Measurements from ENCODE around the gene KRAS. TPM values are rescaled to one million over a fixed set of nuclear protein-coding genes. Genes with fewer than 3 reads are reported as not detected.

KRAS gene
- total and polyA plus RNA-seq, 3 donors from 2014 or later, result 13.3 to 22.1 (median 20.3) TPM

DNA sequence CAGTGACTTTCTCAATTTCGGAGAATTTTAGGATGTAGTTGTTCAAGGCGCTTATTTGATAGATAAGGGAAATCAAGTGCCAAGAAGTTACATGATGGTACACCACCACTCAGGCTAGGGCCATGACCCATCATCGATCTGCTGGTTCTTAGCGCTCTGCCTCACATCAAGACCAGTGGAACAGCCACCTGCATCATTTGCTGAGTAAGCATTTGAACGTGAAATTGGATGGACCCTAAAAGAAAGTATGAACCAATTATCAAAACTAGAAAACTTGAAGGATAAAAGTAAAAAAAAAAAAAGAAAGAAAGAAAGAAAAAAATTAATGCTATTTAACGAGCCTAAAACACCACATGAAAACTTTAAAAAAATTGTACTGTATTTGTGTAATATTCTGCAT is 27.5 kb upstream of the KRAS start:
- intact Hi-C loops (cut with DNase I; ENCODE audit: low total_unique reads), result no loop called here
- H3K4me3 ChIP-seq, result no peak overlapping the region
- 88 to 95% methylated on average over 6 of the region's 6 CpGs for WGBS, 2 donors
- no peak overlapping the region for H3K27ac ChIP-seq
- H3K36me3 ChIP-seq (ENCODE audit: low read depth, missing control alignments), result no peaks in the 10 kb centered on the region
- no peak for DNase-seq
- no peaks in the 10 kb centered on the region for H3K9me3 ChIP-seq
- no peaks in the 10 kb centered on the region for H3K27me3 ChIP-seq
- no peak for TF ChIP-seq POLR2A (IDR thresholded peaks at IDR 0.05)
- TF ChIP-seq, protein P1, sequence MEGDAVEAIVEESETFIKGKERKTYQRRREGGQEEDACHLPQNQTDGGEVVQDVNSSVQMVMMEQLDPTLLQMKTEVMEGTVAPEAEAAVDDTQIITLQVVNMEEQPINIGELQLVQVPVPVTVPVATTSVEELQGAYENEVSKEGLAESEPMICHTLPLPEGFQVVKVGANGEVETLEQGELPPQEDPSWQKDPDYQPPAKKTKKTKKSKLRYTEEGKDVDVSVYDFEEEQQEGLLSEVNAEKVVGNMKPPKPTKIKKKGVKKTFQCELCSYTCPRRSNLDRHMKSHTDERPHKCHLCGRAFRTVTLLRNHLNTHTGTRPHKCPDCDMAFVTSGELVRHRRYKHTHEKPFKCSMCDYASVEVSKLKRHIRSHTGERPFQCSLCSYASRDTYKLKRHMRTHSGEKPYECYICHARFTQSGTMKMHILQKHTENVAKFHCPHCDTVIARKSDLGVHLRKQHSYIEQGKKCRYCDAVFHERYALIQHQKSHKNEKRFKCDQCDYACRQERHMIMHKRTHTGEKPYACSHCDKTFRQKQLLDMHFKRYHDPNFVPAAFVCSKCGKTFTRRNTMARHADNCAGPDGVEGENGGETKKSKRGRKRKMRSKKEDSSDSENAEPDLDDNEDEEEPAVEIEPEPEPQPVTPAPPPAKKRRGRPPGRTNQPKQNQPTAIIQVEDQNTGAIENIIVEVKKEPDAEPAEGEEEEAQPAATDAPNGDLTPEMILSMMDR (IDR thresholded peaks at IDR 0.05), result no peak
- H3K4me1 ChIP-seq, result peaks cover 5% of the 10 kb centered on the region

DNA sequence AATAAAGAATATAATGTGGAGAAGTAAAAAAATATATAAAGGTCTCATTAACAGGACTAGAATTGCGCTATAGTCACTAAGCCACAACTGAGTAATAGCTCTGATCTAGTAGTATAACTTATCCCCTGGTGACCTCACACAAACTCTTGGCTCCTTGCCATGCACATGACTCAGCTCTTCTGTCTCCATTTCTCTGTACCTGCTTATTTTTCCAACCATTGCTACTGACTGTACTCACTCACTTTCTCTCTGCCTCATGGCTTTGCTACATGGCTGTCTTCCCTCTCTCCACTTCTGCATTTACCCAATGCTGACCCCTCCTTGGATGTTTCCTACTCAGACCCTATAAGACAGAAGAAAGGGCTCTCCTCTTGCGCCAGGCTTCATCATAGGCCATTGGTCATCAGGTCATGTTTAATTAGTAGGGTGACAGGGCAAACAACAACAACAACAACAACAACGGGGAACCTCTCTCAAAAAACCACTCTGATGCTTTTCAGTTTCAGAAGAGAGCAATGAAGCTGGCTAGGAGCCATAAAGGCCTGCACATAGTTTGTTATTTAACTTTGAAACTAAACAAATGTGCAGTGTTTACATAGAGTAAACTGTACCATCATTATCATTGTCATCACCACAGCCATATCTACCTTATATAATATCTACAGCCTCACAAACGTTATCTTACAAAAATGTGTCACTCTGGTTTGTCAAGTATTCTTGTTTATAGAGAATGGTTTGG is 25.6 kb upstream of the KRAS start:
- WGBS, 2 donors, result 89 to 90% methylated on average over 4 of the region's 4 CpGs
- DNase-seq, result no peak
- no peaks in the 10 kb centered on the region for H3K4me1 ChIP-seq
- H3K4me3 ChIP-seq, result no peak overlapping the region
- no peaks in the 10 kb centered on the region for H3K36me3 ChIP-seq (ENCODE audit: low read depth, missing control alignments)
- no peaks in the 10 kb centered on the region for H3K27me3 ChIP-seq
- intact Hi-C loops (cut with DNase I; ENCODE audit: low total_unique reads), result no loop called here
- H3K9me3 ChIP-seq, result no peaks in the 10 kb centered on the region
- TF ChIP-seq, protein P1 (IDR thresholded peaks at IDR 0.05), result no peak
- no peak for TF ChIP-seq POLR2A (IDR thresholded peaks at IDR 0.05)
- no peak overlapping the region for H3K27ac ChIP-seq

DNA sequence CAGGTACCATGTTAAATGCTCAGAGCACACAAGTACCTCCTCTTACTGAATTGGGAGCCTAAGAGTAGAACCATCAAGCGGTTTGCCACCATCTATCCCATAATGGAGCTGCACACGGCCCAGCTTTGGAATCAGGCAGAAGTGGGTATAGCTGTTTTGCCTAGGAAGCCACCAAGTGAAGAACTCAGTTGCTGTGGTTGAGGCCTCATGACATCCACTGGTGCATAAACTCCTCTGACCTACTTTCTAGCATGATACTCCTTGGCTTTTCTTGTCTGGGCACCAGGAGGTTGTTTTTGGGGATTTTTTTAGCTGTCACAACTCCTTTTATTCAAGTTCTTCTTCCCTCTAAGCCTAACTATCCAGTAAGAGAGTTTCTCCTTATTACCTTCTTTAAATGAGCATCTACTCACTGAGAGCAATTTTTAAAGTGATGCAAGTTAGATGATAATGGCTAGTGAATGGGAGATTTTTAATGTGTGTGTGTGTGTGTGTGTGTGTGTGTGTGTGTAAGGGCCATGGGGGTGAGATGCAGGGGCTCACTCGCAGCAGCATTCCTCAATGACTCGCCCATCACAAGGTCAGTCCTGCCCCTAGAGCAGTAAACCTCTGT is 20.9 kb upstream of the KRAS start:
- Histone ChIP-seq H3K9me3 (no peaks in the 10 kb centered on the region), H3K4me1 (no peaks in the 10 kb centered on the region), H3K27ac (no peak overlapping the region), H3K27me3 (no peaks in the 10 kb centered on the region), H3K4me3 (no peak overlapping the region), H3K36me3 (ENCODE audit: low read depth, missing control alignments) (no peaks in the 10 kb centered on the region)
- DNase-seq, result no peak
- TF ChIP-seq, protein P1 (IDR thresholded peaks at IDR 0.05), result no peak
- TF ChIP-seq POLR2A (IDR thresholded peaks at IDR 0.05), result no peak
- intact Hi-C loops (cut with DNase I; ENCODE audit: low total_unique reads), result no loop called here
- 60 to 67% methylated on average over 4 of the region's 4 CpGs for WGBS, 2 donors

DNA sequence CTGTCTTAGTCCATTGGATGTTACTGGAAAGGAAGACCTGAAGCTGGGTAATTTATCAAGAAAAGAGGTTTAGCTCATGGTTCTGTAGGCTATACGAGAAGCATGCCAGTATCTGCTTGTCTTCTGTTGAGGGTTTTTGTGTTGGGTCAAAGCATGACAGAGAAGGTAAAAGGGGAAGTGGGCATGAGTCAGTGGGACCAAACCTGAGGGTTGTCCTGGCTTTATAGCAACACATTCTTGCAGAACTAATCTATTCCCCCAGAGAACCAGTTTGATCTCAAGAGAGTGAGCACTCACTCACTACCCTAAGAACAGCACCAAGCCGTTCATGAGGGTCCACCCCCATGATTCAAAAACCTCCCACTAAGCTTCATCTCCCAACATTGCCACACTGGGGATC is 19.0 kb upstream of the KRAS start:
- no peak for TF ChIP-seq POLR2A (IDR thresholded peaks at IDR 0.05)
- TF ChIP-seq, protein P1 (IDR thresholded peaks at IDR 0.05), result no peak
- Histone ChIP-seq H3K4me3 (no peak overlapping the region), H3K27ac (no peak overlapping the region), H3K27me3 (no peaks in the 10 kb centered on the region), H3K9me3 (no peaks in the 10 kb centered on the region), H3K4me1 (no peaks in the 10 kb centered on the region), H3K36me3 (ENCODE audit: low read depth, missing control alignments) (no peaks in the 10 kb centered on the region)
- DNase-seq, result no peak
- intact Hi-C loops (cut with DNase I; ENCODE audit: low total_unique reads), result no loop called here
- 88 to 100% methylated on average over 1 to 2 of the region's 2 CpGs for WGBS, 2 donors

DNA sequence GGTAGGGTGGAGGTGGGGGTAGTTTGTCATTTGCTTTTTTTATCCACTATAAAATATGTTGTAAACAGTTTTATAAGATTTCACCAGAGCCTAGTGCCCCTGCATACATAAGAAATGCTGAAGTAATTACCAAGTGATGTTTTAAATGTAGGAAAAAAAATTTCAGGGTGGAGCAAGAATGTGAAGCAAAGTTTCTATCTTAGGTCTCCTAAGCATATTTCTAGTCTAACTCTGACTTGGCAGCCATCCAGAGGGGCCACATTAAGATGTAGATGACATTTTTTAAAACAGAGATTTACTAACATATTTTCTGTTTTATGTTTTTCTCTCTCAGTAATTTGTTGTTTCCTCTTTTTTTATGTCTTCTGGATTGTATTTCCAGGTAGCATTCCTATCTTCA is 15.8 kb upstream of the KRAS start:
- intact Hi-C loops (cut with DNase I; ENCODE audit: low total_unique reads), result no loop called here
- no peaks in the 10 kb centered on the region for H3K36me3 ChIP-seq (ENCODE audit: low read depth, missing control alignments)
- no peak overlapping the region for H3K4me3 ChIP-seq
- H3K27me3 ChIP-seq, result no peaks in the 10 kb centered on the region
- H3K9me3 ChIP-seq, result no peaks in the 10 kb centered on the region
- no peak overlapping the region for H3K27ac ChIP-seq
- no peaks in the 10 kb centered on the region for H3K4me1 ChIP-seq
- no peak for DNase-seq
- TF ChIP-seq, protein P1 (IDR thresholded peaks at IDR 0.05), result no peak
- no peak for TF ChIP-seq POLR2A (IDR thresholded peaks at IDR 0.05)

Data from testis (tissue), 3 donors.